ENCODE measurements around the gene AMPD2.

AMPD2 gene

DNA sequence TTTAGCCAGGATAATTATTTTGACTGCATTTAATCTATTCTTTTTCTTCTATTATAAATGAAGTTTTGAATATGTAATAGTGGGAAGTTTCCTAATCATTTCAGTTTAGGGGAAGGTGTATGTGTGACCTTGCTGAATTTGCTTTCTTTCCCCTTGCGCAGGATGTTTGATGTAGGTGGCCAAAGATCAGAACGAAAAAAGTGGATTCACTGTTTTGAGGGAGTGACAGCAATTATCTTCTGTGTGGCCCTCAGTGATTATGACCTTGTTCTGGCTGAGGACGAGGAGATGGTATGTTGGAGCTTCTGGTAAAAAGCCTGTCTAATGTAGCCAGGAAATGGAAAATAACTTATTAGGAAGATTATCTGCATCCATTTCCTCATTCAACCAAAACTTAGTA lies 33.6 kb upstream of the AMPD2 start:
- H3K27ac ChIP-seq: no peak overlapping the region
- no peak for TF ChIP-seq CTCF (IDR thresholded peaks at IDR 0.05)
- no peak for DNase-seq (ENCODE audit: low spot score)
- H3K4me3 ChIP-seq: no peak overlapping the region

DNA sequence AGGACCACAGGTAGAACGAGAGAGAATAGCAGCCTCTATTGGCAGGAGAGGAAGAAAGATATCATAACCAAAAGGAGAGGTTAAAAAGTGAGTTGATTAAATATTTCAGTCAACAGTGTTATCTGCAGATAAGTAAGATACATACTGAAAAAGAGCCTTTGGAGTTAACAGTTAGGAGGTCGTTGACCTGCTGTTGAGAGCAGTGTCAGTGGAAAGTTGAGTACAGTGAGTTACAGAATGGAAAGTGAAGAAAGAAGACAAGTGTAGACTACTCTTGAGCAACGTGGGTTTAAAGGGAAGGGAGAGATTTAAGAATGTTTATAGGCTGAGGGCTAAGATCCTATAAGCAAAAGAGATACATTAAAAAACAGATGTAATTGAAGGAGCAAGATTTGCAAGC lies 30.5 kb upstream of the AMPD2 start:
- no peak for DNase-seq (ENCODE audit: low spot score)
- TF ChIP-seq CTCF (IDR thresholded peaks at IDR 0.05): no peak
- H3K27ac ChIP-seq: no peak overlapping the region
- H3K4me3 ChIP-seq: no peak overlapping the region

GRCh38 chr1:109589679-109590078 lies 30.0 kb upstream of the AMPD2 start:
- TF ChIP-seq CTCF (IDR thresholded peaks at IDR 0.05): no peak
- Histone ChIP-seq H3K27ac (no peak overlapping the region), H3K4me3 (no peak overlapping the region)
- no peak for DNase-seq (ENCODE audit: low spot score)

DNA sequence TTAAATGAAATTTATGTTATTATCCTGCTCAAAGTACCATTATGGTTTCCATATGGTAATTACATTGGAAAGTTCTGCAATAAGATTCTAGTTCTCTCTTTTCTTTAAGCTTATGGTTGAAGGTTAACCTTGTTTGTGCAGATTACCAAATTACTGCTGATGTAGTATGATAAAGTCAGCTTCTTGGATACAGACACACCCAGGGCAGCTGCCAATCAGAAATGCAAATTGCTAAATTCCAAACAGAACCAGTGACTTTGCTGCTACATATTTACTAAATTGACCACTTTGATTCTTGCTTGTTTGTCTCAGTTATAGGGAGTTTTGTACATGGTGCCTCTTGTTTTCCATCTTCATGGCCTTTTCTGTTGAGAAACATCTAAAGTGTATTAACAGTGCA lies 26.7 kb upstream of the AMPD2 start:
- DNase-seq (ENCODE audit: low spot score): no peak
- no peak for TF ChIP-seq CTCF (IDR thresholded peaks at IDR 0.05)
- H3K4me3 ChIP-seq: no peak overlapping the region
- H3K27ac ChIP-seq: no peak overlapping the region

GRCh38 chr1:109595531-109595930 lies 24.1 kb upstream of the AMPD2 start:
- DNase-seq (ENCODE audit: low spot score): no peak
- no peak for TF ChIP-seq CTCF (IDR thresholded peaks at IDR 0.05)
- Histone ChIP-seq H3K4me3 (no peak overlapping the region), H3K27ac (no peak overlapping the region)

DNA sequence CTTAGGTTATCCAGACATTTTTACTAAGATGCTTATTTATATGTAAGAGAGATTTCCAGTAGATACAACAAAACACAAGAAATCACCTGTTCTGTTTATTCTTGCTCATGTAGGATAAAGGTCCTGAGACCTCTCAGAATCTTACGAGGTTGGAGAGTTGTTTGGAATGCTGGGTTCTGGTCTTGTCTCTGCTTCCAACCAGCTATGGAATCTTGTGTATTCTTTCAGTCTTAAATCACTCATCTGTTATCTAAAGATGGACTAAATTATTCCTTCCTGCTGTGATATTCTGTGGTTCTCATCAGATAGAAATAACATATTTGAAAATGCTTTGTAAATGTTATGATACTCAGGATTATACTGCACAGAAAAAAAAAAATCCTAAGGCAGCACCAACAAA lies 21.5 kb upstream of the AMPD2 start:
- H3K4me3 ChIP-seq: no peak overlapping the region
- DNase-seq (ENCODE audit: low spot score): no peak
- TF ChIP-seq CTCF (IDR thresholded peaks at IDR 0.05): no peak
- no peak overlapping the region for H3K27ac ChIP-seq

DNA sequence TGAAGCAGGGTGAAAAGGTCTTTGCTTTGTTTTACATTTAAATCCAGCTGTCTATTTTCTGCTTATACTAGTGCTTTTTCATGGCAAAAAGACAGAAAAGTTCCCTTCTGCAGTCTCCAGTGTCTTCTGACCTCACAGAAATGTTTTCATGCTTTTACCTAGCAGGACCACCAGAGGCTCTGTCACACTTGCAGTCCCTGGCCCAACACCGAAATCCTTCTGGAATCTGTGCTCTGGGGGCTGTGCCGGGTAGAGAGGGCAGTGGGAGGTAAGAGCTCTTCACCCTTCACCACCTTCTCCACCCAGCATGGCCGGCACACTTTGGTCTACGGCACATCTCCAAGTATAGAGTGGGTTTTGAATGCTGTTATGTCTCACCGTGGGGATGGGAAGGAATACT lies 21.0 kb upstream of the AMPD2 start:
- H3K27ac ChIP-seq: no peak overlapping the region
- DNase-seq (ENCODE audit: low spot score): no peak
- TF ChIP-seq CTCF (IDR thresholded peaks at IDR 0.05): no peak
- H3K4me3 ChIP-seq: no peak overlapping the region

Data from coronary artery (tissue), 2 donors.